Uterus (tissue), 2 donors: ENCODE data around the gene A1BG.

Experiments
- POLR2A ChIP-seq, 2 donors: fragments of 450-650 bp; IDR thresholded peaks; one replicate each; pipeline ENCODE4 v1.6.1; 2016; ENCODE audit warnings: antibody characterized with exemption in 2 of 2, mild to moderate bottlenecking in 1 of 2, moderate library complexity in 1 of 2
- TF ChIP-seq, protein P1 (sequence below), 4 experiments: fragments of 200-600 bp in 2 of 4; fragments of 450-650 bp in 2 of 4; sonication (generic) in 2 of 4; IDR thresholded peaks; one replicate each; pipeline ENCODE4 v1.5.1; 2016 to 2019; ENCODE audit warnings: antibody characterized with exemption in 4 of 4, mild to moderate bottlenecking in 2 of 4, moderate library complexity in 1 of 4

DNA sequence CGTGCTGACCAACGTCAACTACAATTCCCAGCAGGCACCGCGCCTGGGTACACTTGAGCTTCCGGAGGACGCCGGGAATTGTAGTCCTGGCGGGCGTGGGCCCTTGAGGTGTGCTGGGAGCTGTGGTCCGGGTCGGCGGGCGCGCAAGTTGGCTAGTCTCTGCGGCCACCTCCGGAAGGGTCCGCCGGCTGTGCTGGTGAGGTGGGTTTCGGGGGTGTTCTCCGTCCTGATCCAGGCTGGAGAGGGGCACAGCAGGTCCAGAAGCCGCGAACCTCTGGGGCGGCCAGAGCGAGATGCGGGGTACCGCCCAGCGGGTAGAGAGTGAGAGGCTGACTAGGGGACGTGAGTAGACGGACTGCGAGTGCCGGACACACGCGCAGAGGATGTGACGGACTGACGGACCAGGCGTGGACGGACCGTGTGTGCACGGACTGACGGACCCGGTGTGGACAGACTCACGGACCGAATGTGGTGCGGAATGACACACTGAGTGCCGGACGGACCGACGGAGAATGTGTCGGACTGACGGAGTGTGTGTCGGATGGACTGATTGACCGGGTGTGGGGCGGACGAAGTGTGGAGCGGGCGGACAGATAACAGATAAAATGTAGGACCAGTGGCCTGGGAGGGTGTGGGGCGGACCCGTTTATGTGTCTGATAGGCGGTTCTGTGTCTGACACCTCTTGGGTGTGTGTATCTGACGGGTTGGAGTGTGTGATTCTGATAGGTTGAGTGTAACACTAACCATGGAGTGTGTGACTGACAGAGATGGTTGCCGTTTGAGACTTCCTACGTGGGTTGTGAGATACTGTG, 26.2 kb downstream of the A1BG start, which contains the start of gene ZSCAN22:
- TF ChIP-seq, protein P1, sequence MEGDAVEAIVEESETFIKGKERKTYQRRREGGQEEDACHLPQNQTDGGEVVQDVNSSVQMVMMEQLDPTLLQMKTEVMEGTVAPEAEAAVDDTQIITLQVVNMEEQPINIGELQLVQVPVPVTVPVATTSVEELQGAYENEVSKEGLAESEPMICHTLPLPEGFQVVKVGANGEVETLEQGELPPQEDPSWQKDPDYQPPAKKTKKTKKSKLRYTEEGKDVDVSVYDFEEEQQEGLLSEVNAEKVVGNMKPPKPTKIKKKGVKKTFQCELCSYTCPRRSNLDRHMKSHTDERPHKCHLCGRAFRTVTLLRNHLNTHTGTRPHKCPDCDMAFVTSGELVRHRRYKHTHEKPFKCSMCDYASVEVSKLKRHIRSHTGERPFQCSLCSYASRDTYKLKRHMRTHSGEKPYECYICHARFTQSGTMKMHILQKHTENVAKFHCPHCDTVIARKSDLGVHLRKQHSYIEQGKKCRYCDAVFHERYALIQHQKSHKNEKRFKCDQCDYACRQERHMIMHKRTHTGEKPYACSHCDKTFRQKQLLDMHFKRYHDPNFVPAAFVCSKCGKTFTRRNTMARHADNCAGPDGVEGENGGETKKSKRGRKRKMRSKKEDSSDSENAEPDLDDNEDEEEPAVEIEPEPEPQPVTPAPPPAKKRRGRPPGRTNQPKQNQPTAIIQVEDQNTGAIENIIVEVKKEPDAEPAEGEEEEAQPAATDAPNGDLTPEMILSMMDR (IDR thresholded peaks at IDR 0.05): peak in 1 of 4 experiments; percentile 17
- peak; percentile 50 to 78 for TF ChIP-seq POLR2A (IDR thresholded peaks at IDR 0.05)
